Tibial nerve (tissue), 3 donors: ENCODE data around the gene TMEM201.

Experiments used
- POLR2A ChIP-seq, 2 donors: fragments of 450-650 bp; IDR thresholded peaks; one replicate each; pipeline ENCODE4 v1.6.1; 2017; ENCODE audit warnings: antibody characterized with exemption in 2 of 2, mild to moderate bottlenecking in 2 of 2, moderate library complexity in 2 of 2
- TF ChIP-seq, protein P1 (sequence below), 5 experiments: fragments of 200-600 bp in 3 of 5; fragments of 450-650 bp in 2 of 5; sonication (generic) in 3 of 5; IDR thresholded peaks; one replicate each; pipeline ENCODE4 v1.5.1; 2016 to 2019; ENCODE audit warnings: antibody characterized with exemption in 5 of 5, mild to moderate bottlenecking in 3 of 5, moderate library complexity in 2 of 5

DNA sequence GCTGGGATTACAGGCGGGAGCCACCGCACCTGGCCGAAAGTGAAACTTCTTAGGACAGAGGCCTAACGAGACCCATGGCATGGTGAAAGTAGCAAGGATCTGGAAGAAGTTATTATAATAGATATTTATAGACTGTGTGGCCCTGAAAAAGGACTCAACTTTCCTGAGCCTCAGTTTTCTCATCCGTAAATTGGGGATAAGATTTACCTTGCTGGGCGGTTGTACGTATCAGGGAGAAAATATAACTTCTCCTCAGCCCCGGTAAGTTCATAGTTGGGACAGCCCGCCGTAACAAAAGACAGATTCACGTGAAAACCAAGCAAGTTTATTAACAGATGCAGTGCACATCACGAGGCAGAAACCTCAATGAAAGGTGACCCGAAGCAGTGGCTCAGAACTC is 57.3 kb downstream of the TMEM201 start:
- TF ChIP-seq, protein P1, sequence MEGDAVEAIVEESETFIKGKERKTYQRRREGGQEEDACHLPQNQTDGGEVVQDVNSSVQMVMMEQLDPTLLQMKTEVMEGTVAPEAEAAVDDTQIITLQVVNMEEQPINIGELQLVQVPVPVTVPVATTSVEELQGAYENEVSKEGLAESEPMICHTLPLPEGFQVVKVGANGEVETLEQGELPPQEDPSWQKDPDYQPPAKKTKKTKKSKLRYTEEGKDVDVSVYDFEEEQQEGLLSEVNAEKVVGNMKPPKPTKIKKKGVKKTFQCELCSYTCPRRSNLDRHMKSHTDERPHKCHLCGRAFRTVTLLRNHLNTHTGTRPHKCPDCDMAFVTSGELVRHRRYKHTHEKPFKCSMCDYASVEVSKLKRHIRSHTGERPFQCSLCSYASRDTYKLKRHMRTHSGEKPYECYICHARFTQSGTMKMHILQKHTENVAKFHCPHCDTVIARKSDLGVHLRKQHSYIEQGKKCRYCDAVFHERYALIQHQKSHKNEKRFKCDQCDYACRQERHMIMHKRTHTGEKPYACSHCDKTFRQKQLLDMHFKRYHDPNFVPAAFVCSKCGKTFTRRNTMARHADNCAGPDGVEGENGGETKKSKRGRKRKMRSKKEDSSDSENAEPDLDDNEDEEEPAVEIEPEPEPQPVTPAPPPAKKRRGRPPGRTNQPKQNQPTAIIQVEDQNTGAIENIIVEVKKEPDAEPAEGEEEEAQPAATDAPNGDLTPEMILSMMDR (IDR thresholded peaks at IDR 0.05): no peak
- TF ChIP-seq POLR2A (IDR thresholded peaks at IDR 0.05): no peak
